ENCODE results near the gene RPL12. TPM values are rescaled to one million over a fixed set of nuclear protein-coding genes. Genes with fewer than 3 reads are reported as not detected.

Gene RPL12
- total and polyA plus RNA-seq, 2 of the 13 experiments (the other 11 are each of a cell fraction or from before 2014, with no cell fraction given): 1,551 to 2,590 TPM

DNA sequence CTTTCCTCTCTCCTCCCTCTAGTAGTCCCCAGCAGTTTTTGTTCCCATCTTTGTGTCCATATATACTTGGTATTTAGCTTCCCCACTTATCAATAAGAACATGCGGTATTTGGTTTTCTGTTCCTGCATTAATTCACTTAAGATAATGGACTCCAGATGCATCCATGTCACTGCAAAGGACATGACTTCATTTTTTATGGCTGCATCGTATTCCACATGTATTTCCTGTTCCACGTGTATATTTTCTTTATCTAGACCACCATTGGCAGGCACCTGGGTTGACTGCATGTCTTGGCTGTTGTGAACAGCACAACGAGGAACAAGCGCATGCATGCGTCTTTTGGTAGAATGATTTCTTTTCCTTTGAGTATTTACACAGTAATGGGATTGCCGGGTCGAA, 20.8 kb downstream of the RPL12 start:
- Histone ChIP-seq H3K27ac (ENCODE audit: extremely low read length, insufficient read depth, low read length) (no peak overlapping the region), H3K27me3 (ENCODE audit: control insufficient read depth in 1 of 2, insufficient read depth in 2 of 2, low read length in 2 of 2) (no peaks in the 10 kb centered on the region), H3K9ac (ENCODE audit: insufficient read depth, low read depth, low read length) (no peak overlapping the region), H3K4me3 (replicated peaks in 1 of 3; ENCODE audit: insufficient read depth in 1 of 3, low read depth in 2 of 3, low read length in 3 of 3) (no peak overlapping the region), H3K79me2 (ENCODE audit: insufficient read depth, low read length) (peaks cover 22% of the 10 kb centered on the region), H3K36me3 (replicated peaks in 1 of 2; ENCODE audit: control insufficient read depth in 1 of 2, insufficient read depth in 2 of 2, low read length in 2 of 2) (peaks cover 23 to 41% of the 10 kb centered on the region in 2 experiments; a peak in 4 of 5 replicates), H3K4me1 (ENCODE audit: insufficient read depth, low read length) (peaks cover 15% of the 10 kb centered on the region; the same call in 1 of the 2 replicates), H4K20me1 (ENCODE audit: insufficient read depth, low read length) (no peaks in the 10 kb centered on the region), H3K4me2 (ENCODE audit: low read depth, low read length) (no peak overlapping the region), H2AFZ (ENCODE audit: low read length) (no peak overlapping the region), H3K9me3 (ENCODE audit: low read length) (no peaks in the 10 kb centered on the region)
- POLR2A ChIA-PET: no interaction called here
- TF ChIP-seq ZNF142 (CRISPR knock-in tag; IDR thresholded peaks at IDR 0.05) (no peak), SP5 (CRISPR knock-in tag; IDR thresholded peaks at IDR 0.05; ENCODE audit: borderline replicate concordance, low read depth) (no peak), ZNF572 (CRISPR knock-in tag; IDR thresholded peaks at IDR 0.05) (no peak), ZNF674 (CRISPR knock-in tag; IDR thresholded peaks at IDR 0.05; ENCODE audit: low read depth) (no peak), POLR2AphosphoS2 (IDR thresholded peaks at IDR 0.05; ENCODE audit: low read depth, low read length) (no peak), RARA (CRISPR knock-in tag; IDR thresholded peaks at IDR 0.05) (no peak), NCOR1 (IDR thresholded peaks at IDR 0.05; ENCODE audit: borderline replicate concordance, low read length) (no peak), ZNF687 (CRISPR knock-in tag; IDR thresholded peaks at IDR 0.05) (no peak), FOXC1 (CRISPR knock-in tag; IDR thresholded peaks at IDR 0.05; ENCODE audit: borderline replicate concordance) (no peak), ZC3H4 (CRISPR knock-in tag; IDR thresholded peaks at IDR 0.05; ENCODE audit: borderline replicate concordance) (no peak), ZNF775 (CRISPR knock-in tag; IDR thresholded peaks at IDR 0.05; ENCODE audit: borderline replicate concordance) (no peak)
- TF ChIP-seq, protein P1, sequence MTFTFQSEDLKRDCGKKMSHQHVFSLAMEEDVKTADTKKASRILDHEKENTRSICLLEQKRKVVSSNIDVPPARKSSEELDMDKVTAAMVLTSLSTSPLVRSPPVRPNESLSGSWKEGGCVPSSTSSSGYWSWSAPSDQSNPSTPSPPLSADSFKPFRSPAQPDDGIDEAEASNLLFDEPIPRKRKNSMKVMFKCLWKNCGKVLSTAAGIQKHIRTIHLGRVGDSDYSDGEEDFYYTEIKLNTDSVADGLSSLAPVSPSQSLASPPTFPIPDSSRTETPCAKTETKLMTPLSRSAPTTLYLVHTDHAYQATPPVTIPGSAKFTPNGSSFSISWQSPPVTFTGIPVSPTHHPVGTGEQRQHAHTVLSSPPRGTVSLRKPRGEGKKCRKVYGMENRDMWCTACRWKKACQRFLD (CRISPR knock-in tag; IDR thresholded peaks at IDR 0.05; ENCODE audit: borderline replicate concordance): no peak
- intact Hi-C loops (cut with micrococcal nuclease; ENCODE audit: unreplicated experiment) (no loop called here), in situ Hi-C loops (cut with HindIII; ENCODE audit: extremely low pct_ligation_motif_present, low pct_unique_long_range_greater_than_20kb) (no loop called here)
- CTCF ChIA-PET (ENCODE audit: low intra/inter-chr PET ratio, low total read pairs): no interaction called here
- ATAC-seq: no peak
- no peak for DNase-seq (ENCODE audit: low spot score)
- no peak for FAIRE-seq
- BruUV-seq (replicated peaks): no TSS peak
- WGBS (ENCODE audit: low lambda C conversion rate): 97% methylated on average over 8 of the region's 8 CpGs

Measured in HepG2 (cell line).